GM12872 (cell line): ENCODE results near the gene TANGO2.

Experiments used
- TF ChIP-seq, protein P1 (sequence below): IDR thresholded peaks from 3 replicates; pipeline ENCODE4 v1.5.1; 2011; ENCODE audit warnings: low read depth, mild to moderate bottlenecking, low read length, moderate library complexity; ENCODE audit not compliant: insufficient read depth

Gene TANGO2

DNA sequence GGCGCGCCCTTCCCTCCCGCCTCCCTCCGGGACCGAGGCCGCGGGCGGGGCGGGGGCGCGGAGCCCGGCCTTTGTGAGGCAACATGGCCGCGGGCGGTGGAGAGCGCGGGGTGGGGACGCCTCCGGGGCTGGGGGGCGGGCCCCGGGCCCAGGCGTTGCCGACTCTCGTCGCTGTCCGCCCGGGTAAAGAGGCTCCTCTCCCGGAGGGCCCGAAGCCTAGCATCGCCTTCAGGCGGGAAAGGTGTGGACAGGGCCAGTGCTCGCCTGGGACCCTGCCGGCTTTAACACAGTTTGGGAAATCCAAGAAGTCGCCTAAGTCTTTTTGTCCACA is 59.5 kb downstream of the TANGO2 start:
- TF ChIP-seq, protein P1, sequence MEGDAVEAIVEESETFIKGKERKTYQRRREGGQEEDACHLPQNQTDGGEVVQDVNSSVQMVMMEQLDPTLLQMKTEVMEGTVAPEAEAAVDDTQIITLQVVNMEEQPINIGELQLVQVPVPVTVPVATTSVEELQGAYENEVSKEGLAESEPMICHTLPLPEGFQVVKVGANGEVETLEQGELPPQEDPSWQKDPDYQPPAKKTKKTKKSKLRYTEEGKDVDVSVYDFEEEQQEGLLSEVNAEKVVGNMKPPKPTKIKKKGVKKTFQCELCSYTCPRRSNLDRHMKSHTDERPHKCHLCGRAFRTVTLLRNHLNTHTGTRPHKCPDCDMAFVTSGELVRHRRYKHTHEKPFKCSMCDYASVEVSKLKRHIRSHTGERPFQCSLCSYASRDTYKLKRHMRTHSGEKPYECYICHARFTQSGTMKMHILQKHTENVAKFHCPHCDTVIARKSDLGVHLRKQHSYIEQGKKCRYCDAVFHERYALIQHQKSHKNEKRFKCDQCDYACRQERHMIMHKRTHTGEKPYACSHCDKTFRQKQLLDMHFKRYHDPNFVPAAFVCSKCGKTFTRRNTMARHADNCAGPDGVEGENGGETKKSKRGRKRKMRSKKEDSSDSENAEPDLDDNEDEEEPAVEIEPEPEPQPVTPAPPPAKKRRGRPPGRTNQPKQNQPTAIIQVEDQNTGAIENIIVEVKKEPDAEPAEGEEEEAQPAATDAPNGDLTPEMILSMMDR = no peak

DNA sequence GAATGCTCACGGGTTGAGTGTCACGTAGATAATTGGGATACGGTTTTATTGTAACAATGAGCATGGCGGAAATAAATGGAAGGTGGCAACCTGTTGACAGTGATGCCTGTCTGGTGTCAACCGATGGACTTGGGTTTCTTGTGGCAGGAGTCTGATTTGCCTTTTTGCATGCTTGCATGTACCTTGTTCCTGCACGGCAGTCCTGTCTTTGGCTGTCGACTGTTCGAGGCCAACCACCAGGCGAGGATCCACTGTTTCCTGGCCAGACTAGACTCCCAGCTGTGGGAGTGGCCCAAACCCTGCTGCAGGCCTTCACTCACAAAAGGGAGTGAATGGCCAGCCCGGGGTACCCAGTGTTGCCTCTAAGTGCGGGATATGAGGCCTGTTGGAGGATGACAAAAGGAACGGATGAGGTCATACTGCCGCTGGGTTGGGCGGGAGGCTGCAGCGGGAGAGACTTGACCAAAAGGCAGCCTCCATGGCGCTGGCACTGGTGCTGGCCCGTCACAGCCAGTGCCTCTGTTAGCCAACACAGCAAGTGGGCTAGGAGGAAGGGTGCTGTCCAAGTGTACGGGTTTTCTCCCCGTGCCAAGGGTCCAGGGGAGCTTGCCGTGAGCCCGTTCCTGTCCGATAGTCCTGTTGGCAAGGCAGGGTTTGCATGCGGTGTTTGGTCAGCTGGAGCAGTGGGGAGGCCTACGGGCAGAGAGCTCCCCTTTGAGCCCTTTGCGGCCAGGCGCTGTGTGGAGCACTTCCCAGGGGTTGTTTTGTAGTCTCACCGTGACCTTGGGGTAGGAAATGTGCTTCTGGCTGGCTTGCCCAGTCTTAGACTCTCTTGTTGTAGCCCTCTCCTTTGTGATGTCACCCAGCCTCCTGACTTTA is 60.1 kb downstream of the TANGO2 start:
- TF ChIP-seq, protein P1 = no peak

DNA sequence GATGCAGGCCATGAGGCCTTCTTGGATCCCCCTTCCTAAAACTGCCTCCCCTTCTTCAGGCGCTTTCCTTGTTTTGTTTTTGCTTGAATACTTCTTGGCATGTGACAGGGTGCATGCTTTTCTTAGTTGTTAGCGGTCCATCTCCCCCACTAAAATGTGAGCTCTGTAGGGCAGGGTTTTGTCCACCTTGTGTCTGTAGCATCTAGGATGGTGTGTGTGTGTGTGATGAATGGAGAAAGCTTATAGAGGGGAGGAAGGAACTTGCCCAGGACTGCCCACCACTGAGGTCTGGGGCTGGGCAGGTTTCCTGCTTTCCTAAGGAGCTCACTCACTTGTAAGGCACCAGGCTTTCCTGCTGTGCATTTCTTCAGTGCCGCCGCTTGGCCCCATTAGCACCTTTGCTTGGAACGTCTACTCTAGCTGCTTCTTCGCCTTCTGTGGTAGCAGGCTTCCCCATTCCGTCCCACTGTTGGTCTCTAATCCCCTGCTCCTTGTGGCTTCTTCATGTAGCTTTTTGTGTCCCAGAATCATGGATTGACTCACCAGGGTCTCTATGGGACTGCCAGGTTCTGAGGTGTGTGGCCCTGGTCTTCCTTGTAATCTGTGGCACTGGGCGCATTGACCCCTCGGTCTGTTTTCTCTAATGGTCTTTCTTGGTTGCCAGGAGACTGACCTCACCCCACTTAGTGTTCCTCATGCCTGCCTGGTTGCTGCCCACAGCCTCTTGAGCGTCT is 62.4 kb downstream of the TANGO2 start:
- TF ChIP-seq, protein P1 = no peak

DNA sequence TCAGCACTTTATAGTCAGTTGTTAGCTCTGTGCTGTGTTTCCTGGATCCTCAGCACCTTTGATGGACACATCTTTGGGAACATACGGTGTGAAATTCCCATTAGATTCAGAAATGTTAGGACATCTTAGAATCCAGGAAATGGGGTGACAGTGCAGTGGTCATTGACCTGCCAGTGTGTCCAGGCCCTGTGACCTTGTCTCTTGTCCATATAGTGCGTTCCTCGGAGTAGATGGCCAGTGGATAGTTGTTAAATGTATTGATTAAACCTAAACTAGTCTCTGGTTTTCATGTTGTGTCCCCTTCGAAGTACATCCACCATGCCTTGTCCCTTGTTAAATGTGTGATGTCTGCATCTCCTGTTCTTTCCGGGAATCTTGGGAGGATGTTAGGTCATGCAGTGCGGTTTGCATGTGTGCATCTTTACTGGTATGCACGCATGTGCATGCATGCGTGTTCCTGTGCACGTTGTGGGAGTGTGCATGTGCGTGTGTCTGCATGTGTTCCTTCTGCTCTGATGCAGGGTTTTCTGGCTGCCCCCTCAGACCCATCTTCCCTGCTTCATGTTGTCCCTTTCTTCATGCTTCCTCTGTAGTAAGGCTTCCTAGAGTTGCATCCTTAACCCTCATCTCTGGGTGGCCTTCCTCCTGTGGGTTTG is 63.1 kb downstream of the TANGO2 start:
- TF ChIP-seq, protein P1 = no peak

GRCh38 chr22:20084547-20085413 is 63.9 kb downstream of the TANGO2 start:
- TF ChIP-seq, protein P1 = peak; percentile 57

DNA sequence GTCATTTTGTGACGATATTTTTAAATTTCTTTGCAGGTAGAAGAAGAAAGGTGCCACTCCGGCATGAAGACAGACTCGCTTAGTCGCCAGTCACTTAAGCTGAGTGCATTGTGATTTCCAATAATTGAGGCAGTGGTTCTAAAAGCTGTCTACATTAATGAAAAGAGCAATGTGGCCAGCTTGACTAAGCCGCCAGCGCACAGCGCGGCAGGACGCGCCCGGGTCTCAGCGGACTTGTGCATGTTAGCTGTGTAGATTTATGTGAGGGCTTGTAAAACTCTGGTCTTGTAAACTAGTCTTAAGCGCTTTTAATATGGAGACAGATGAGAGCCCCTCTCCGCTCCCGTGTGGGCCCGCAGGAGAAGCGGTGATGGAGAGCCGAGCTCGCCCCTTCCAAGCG is 64.7 kb downstream of the TANGO2 start:
- TF ChIP-seq, protein P1 = no peak
